ENCODE measurements around the gene SLC4A1AP.

DNA sequence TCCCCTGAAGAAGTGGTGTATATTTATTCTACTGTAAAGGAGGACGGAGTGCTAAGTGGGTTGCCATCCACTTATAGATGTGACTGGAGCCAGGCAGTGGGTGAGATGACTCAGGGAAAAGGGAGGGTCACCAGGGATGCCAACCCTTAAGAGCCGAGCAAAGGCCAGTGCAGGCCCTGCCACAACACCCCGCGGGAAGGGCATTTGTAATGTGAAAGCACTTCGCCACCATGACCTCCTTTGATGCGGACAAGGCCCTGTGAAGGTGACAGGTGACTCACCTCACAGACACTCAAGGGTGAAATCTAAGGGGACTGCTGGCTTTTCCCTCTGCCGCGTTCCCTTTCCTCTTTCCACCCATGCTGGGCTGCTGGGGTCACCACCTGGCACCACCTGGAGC is 57.6 kb downstream of the SLC4A1AP start:
- TF ChIP-seq HNF4G (IDR thresholded peaks at IDR 0.05) (no peak), TAF1 (conservative IDR thresholded peaks at IDR 0.05) (no peak), YY1 (IDR thresholded peaks at IDR 0.05) (no peak)
- TF ChIP-seq, protein P1, sequence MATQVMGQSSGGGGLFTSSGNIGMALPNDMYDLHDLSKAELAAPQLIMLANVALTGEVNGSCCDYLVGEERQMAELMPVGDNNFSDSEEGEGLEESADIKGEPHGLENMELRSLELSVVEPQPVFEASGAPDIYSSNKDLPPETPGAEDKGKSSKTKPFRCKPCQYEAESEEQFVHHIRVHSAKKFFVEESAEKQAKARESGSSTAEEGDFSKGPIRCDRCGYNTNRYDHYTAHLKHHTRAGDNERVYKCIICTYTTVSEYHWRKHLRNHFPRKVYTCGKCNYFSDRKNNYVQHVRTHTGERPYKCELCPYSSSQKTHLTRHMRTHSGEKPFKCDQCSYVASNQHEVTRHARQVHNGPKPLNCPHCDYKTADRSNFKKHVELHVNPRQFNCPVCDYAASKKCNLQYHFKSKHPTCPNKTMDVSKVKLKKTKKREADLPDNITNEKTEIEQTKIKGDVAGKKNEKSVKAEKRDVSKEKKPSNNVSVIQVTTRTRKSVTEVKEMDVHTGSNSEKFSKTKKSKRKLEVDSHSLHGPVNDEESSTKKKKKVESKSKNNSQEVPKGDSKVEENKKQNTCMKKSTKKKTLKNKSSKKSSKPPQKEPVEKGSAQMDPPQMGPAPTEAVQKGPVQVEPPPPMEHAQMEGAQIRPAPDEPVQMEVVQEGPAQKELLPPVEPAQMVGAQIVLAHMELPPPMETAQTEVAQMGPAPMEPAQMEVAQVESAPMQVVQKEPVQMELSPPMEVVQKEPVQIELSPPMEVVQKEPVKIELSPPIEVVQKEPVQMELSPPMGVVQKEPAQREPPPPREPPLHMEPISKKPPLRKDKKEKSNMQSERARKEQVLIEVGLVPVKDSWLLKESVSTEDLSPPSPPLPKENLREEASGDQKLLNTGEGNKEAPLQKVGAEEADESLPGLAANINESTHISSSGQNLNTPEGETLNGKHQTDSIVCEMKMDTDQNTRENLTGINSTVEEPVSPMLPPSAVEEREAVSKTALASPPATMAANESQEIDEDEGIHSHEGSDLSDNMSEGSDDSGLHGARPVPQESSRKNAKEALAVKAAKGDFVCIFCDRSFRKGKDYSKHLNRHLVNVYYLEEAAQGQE (IDR thresholded peaks at IDR 0.05): no peak
- TF ChIP-seq, protein P2, sequence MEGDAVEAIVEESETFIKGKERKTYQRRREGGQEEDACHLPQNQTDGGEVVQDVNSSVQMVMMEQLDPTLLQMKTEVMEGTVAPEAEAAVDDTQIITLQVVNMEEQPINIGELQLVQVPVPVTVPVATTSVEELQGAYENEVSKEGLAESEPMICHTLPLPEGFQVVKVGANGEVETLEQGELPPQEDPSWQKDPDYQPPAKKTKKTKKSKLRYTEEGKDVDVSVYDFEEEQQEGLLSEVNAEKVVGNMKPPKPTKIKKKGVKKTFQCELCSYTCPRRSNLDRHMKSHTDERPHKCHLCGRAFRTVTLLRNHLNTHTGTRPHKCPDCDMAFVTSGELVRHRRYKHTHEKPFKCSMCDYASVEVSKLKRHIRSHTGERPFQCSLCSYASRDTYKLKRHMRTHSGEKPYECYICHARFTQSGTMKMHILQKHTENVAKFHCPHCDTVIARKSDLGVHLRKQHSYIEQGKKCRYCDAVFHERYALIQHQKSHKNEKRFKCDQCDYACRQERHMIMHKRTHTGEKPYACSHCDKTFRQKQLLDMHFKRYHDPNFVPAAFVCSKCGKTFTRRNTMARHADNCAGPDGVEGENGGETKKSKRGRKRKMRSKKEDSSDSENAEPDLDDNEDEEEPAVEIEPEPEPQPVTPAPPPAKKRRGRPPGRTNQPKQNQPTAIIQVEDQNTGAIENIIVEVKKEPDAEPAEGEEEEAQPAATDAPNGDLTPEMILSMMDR (IDR thresholded peaks at IDR 0.05; ENCODE audit: low read depth, low read length, missing input control): no peak
